ENCODE measurements around the gene ATP8A2. TPM values are rescaled to one million over a fixed set of nuclear protein-coding genes. Genes with fewer than 3 reads are reported as not detected.

Gene ATP8A2
- total RNA-seq, 4 donors from 2014 or later: not detected

GRCh38 chr13:26026211-26026610 lies 654.4 kb downstream of the ATP8A2 start:
- Histone ChIP-seq H3K36me3 (no peaks in the 10 kb centered on the region), H3K9me3 (no peaks in the 10 kb centered on the region), H3K4me1 (peaks cover 19 to 20% of the 10 kb centered on the region in 2 donors), H3K4me3 (no peak overlapping the region), H3K27me3 (no peaks in the 10 kb centered on the region), H3K27ac (no peak overlapping the region)
- in situ Hi-C loops (cut with MboI; ENCODE audit: low sequenced_read_pairs in 4 of 4) (no loop called here), intact Hi-C loops (cut with DNase I; ENCODE audit: low total_unique reads) (no loop called here)
- TF ChIP-seq CTCF (IDR thresholded peaks at IDR 0.05 in 4 of 5, conservative IDR thresholded peaks at IDR 0.05 in 1 of 5) (no peak), POLR2A (IDR thresholded peaks at IDR 0.05) (no peak)
- DNase-seq: no peak
- no peak for ATAC-seq

- Histone ChIP-seq H3K27ac (no peak overlapping the region), H3K4me3 (no peak overlapping the region), H3K4me1 (no peaks in the 10 kb centered on the region), H3K9me3 (no peaks in the 10 kb centered on the region), H3K36me3 (no peaks in the 10 kb centered on the region), H3K27me3 (no peaks in the 10 kb centered on the region)
- in situ Hi-C loops (cut with MboI; ENCODE audit: low sequenced_read_pairs in 4 of 4): no loop called here
- intact Hi-C loops (cut with DNase I; ENCODE audit: low total_unique reads): no loop called here
- ATAC-seq (no peak), DNase-seq (no peak)
- TF ChIP-seq POLR2A (IDR thresholded peaks at IDR 0.05) (no peak), CTCF (IDR thresholded peaks at IDR 0.05 in 4 of 5, conservative IDR thresholded peaks at IDR 0.05 in 1 of 5) (no peak)
Observed at GRCh38 chr13:26029581-26030136, 657.9 kb downstream of the ATP8A2 start.

GRCh38 chr13:26030331-26030730 lies 658.6 kb downstream of the ATP8A2 start:
- Histone ChIP-seq H3K9me3 (no peaks in the 10 kb centered on the region), H3K4me3 (no peak overlapping the region), H3K27ac (no peak overlapping the region), H3K36me3 (no peaks in the 10 kb centered on the region), H3K27me3 (no peaks in the 10 kb centered on the region), H3K4me1 (no peaks in the 10 kb centered on the region)
- TF ChIP-seq POLR2A (IDR thresholded peaks at IDR 0.05): no peak
- no peak for TF ChIP-seq CTCF (IDR thresholded peaks at IDR 0.05 in 4 of 5, conservative IDR thresholded peaks at IDR 0.05 in 1 of 5)
- ATAC-seq (no peak), DNase-seq (no peak)
- in situ Hi-C loops (cut with MboI; ENCODE audit: low sequenced_read_pairs in 4 of 4) (no loop called here), intact Hi-C loops (cut with DNase I; ENCODE audit: low total_unique reads) (no loop called here)

GRCh38 chr13:26034018-26034417 lies 662.2 kb downstream of the ATP8A2 start:
- intact Hi-C loops (cut with DNase I; ENCODE audit: low total_unique reads) (no loop called here), in situ Hi-C loops (cut with MboI; ENCODE audit: low sequenced_read_pairs in 4 of 4) (no loop called here)
- Histone ChIP-seq H3K36me3 (no peaks in the 10 kb centered on the region), H3K27ac (no peak overlapping the region), H3K4me3 (no peak overlapping the region), H3K9me3 (no peaks in the 10 kb centered on the region), H3K27me3 (no peaks in the 10 kb centered on the region), H3K4me1 (no peaks in the 10 kb centered on the region)
- DNase-seq (no peak), ATAC-seq (no peak)
- no peak for TF ChIP-seq CTCF (IDR thresholded peaks at IDR 0.05 in 4 of 5, conservative IDR thresholded peaks at IDR 0.05 in 1 of 5)
- TF ChIP-seq POLR2A (IDR thresholded peaks at IDR 0.05): no peak

GRCh38 chr13:26036383-26036782 lies 664.6 kb downstream of the ATP8A2 start:
- Histone ChIP-seq H3K27ac (no peak overlapping the region), H3K4me1 (no peaks in the 10 kb centered on the region), H3K36me3 (no peaks in the 10 kb centered on the region), H3K27me3 (no peaks in the 10 kb centered on the region), H3K4me3 (no peak overlapping the region), H3K9me3 (no peaks in the 10 kb centered on the region)
- TF ChIP-seq CTCF (IDR thresholded peaks at IDR 0.05 in 4 of 5, conservative IDR thresholded peaks at IDR 0.05 in 1 of 5): no peak
- TF ChIP-seq POLR2A (IDR thresholded peaks at IDR 0.05): no peak
- no peak for DNase-seq
- in situ Hi-C loops (cut with MboI; ENCODE audit: low sequenced_read_pairs in 4 of 4): no loop called here
- intact Hi-C loops (cut with DNase I; ENCODE audit: low total_unique reads): no loop called here
- ATAC-seq: no peak
